HCT116 (cell line): ENCODE results near the gene RHEX.

Experiments
- ATF3 ChIP-seq: IDR thresholded peaks from 2 replicates; pipeline ENCODE4 v1.6.1; 2012
- CTCF ChIP-seq, 3 experiments: fragments of 200-600 bp in 1 of 3; sonication (generic) in 1 of 3; IDR thresholded peaks in 2 of 3; conservative IDR thresholded peaks in 1 of 3; 2 replicates each; pipeline ENCODE4 v1.5.1; 2012 to 2017; ENCODE audit warnings: low read depth in 2 of 3, low read length in 2 of 3, antibody characterized with exemption in 1 of 3, borderline replicate concordance in 1 of 3, control low read depth in 1 of 3, mild to moderate bottlenecking in 1 of 3, mixed read lengths in 1 of 3, mixed run types in 1 of 3, moderate library complexity in 1 of 3; ENCODE audit not compliant: insufficient read depth in 1 of 3
- ELF1 ChIP-seq: IDR thresholded peaks from 2 replicates; pipeline ENCODE4 v1.6.1; 2012; ENCODE audit warnings: low read depth, borderline replicate concordance
- JUND ChIP-seq: IDR thresholded peaks from 2 replicates; pipeline ENCODE4 v1.6.1; 2012
- MAX ChIP-seq: IDR thresholded peaks from 2 replicates; pipeline ENCODE4 v1.6.1; 2012
- POLR2A ChIP-seq: IDR thresholded peaks from 2 replicates; pipeline ENCODE4 v1.7.0; 2011; ENCODE audit warnings: borderline replicate concordance; ENCODE audit not compliant: insufficient read depth, insufficient read length; ENCODE audit errors: extremely low read depth
- RAD21 ChIP-seq: IDR thresholded peaks from 2 replicates; pipeline ENCODE4 v1.6.1; 2012; ENCODE audit warnings: low read depth, mild to moderate bottlenecking
- SRF ChIP-seq: IDR thresholded peaks from 2 replicates; pipeline ENCODE4 v1.6.1; 2012; ENCODE audit warnings: low read depth
- ZBTB33 ChIP-seq: IDR thresholded peaks from 2 replicates; pipeline ENCODE4 v1.6.1; 2011; ENCODE audit warnings: mild to moderate bottlenecking, low read length, moderate library complexity; ENCODE audit not compliant: insufficient replicate concordance; ENCODE audit errors: extremely low read depth

- TF ChIP-seq CTCF (IDR thresholded peaks at IDR 0.05 in 2 of 3, conservative IDR thresholded peaks at IDR 0.05 in 1 of 3; ENCODE audit: borderline replicate concordance in 1 of 3, insufficient read depth in 1 of 3, low read depth in 2 of 3, low read length in 2 of 3) (no peak), SRF (no peak), ATF3 (no peak), ZBTB33 (no peak), MAX (no peak), POLR2A (no peak), RAD21 (no peak), JUND (no peak), ELF1 (no peak)
Measured at GRCh38 chr1:206060844-206061243, 7.9 kb downstream of the RHEX start.
